IMR-90 (cell line): Measurements from ENCODE around the gene ADGRA1. TPM values are rescaled to one million over a fixed set of nuclear protein-coding genes. Genes with fewer than 3 reads are reported as not detected.

Experiments
- ATAC-seq: fragments of 200-7000 bp; cut with Tn5 transposase; 2 replicates; pipeline ENCODE4 v1.9.1; 2020; ENCODE audit warnings: low read depth, mild to moderate bottlenecking, moderate library complexity
- BruUV-seq: library from RNA; stranded (reverse); fragments of 400-500 nt; replicated peaks from 2 replicates; lab custom pipeline; 2021; lab: Mats Ljungman, UMichigan
- CTCF ChIA-PET: fragments of 300-600 bp; formaldehyde crosslinking; extraction: SDS; loops from one replicate; lab custom pipeline; 2021; ENCODE audit warnings: antibody characterized with exemption; lab: Yijun Ruan, JAX
- POLR2A ChIA-PET: fragments of 300-600 bp; sonication (Branson Sonifier 250); formaldehyde crosslinking; loops from one replicate; lab custom pipeline; 2022; ENCODE audit warnings: antibody characterized with exemption; ENCODE audit not compliant: unreplicated experiment; lab: Charles Lee
- DNase-seq: peaks from one replicate; pipeline ENCODE4 v3.0.0; 2013
- H2AFZ ChIP-seq: replicated peaks from 2 replicates; pipeline ENCODE3; 2013; ENCODE audit warnings: low read length, mild to moderate bottlenecking; ENCODE audit not compliant: poor library complexity
- H2AK5ac ChIP-seq: 2 replicates; pipeline ENCODE4 v1.6.1; 2013; ENCODE audit warnings: low read depth, low read length, inconsistent platforms
- H2AK9ac ChIP-seq: replicated peaks from 2 replicates; pipeline ENCODE3; 2013; ENCODE audit warnings: mild to moderate bottlenecking, low read depth, low read length, moderate library complexity; ENCODE audit not compliant: poor library complexity
- H2BK120ac ChIP-seq: 2 replicates; pipeline ENCODE4 v1.6.1; 2013; ENCODE audit warnings: low read depth, low read length, inconsistent platforms
- H2BK15ac ChIP-seq: 3 replicates; pipeline ENCODE4 v1.6.1; 2013; ENCODE audit warnings: low read depth, low read length, inconsistent platforms
- H2BK20ac ChIP-seq: 2 replicates; pipeline ENCODE4 v1.6.1; 2013; ENCODE audit warnings: low read depth, mild to moderate bottlenecking, inconsistent platforms, low read length, moderate library complexity
- H2BK5ac ChIP-seq: 2 replicates; pipeline ENCODE4 v1.6.1; 2013; ENCODE audit warnings: mild to moderate bottlenecking, low read depth, low read length, inconsistent platforms; ENCODE audit not compliant: poor library complexity, severe bottlenecking
- H3K14ac ChIP-seq: replicated peaks from 2 replicates; pipeline ENCODE4 v1.6.1; 2013; ENCODE audit warnings: low read depth, low read length, inconsistent platforms
- H3K18ac ChIP-seq: 2 replicates; pipeline ENCODE4 v1.6.1; 2013; ENCODE audit warnings: low read depth, low read length, control low read depth
- H3K23ac ChIP-seq: 2 replicates; pipeline ENCODE4 v1.6.1; 2013; ENCODE audit warnings: low read depth, low read length, inconsistent platforms
- H3K27ac ChIP-seq: 2 replicates; pipeline ENCODE4 v1.5.1; 2013; ENCODE audit warnings: mild to moderate bottlenecking, control low read depth, low read length; ENCODE audit not compliant: insufficient read depth
- H3K27me3 ChIP-seq: 2 replicates; pipeline ENCODE4 v1.6.1; 2013; ENCODE audit warnings: low read length; ENCODE audit not compliant: control insufficient read depth, insufficient read depth
- H3K36me3 ChIP-seq: 2 replicates; pipeline ENCODE4 v1.6.1; 2013; ENCODE audit warnings: low read length, mixed read lengths; ENCODE audit not compliant: control insufficient read depth, insufficient read depth
- H3K4ac ChIP-seq: 2 replicates; pipeline ENCODE4 v1.6.1; 2013; ENCODE audit warnings: low read depth, low read length, inconsistent platforms
- H3K4me1 ChIP-seq: 2 replicates; pipeline ENCODE4 v1.6.1; 2013; ENCODE audit warnings: low read length, mixed read lengths; ENCODE audit not compliant: control insufficient read depth, insufficient read depth
- H3K4me2 ChIP-seq: 2 replicates; pipeline ENCODE4 v1.6.1; 2013; ENCODE audit warnings: low read depth, mild to moderate bottlenecking, control low read depth, low read length, moderate library complexity
- H3K4me3 ChIP-seq: 2 replicates; pipeline ENCODE4 v1.5.1; 2013; ENCODE audit warnings: low read depth, mild to moderate bottlenecking, control low read depth, low read length, moderate library complexity; ENCODE audit not compliant: insufficient read depth
- H3K56ac ChIP-seq: 2 replicates; pipeline ENCODE4 v1.6.1; 2013; ENCODE audit warnings: low read length, inconsistent platforms; ENCODE audit not compliant: insufficient read depth; ENCODE audit errors: extremely low read depth
- H3K79me1 ChIP-seq, 2 experiments: 2 replicates each; pipeline ENCODE4 v1.6.1; 2013; ENCODE audit warnings: low read length in 2 of 2, inconsistent platforms in 1 of 2, low read depth in 1 of 2
- H3K9ac ChIP-seq: 2 replicates; pipeline ENCODE4 v1.6.1; 2013; ENCODE audit warnings: low read depth, low read length, control low read depth
- H3K9me1 ChIP-seq: 2 replicates; pipeline ENCODE4 v1.6.1; 2013; ENCODE audit warnings: low read length, inconsistent platforms; ENCODE audit not compliant: insufficient read depth
- H3K9me3 ChIP-seq: 2 replicates; pipeline ENCODE4 v1.6.1; 2013; ENCODE audit warnings: low read length; ENCODE audit not compliant: control insufficient read depth, insufficient read depth
- H4K20me1 ChIP-seq: 2 replicates; pipeline ENCODE4 v1.6.1; 2013; ENCODE audit warnings: low read length, inconsistent platforms; ENCODE audit not compliant: insufficient read depth
- H4K5ac ChIP-seq: 2 replicates; pipeline ENCODE4 v1.6.1; 2013; ENCODE audit warnings: mild to moderate bottlenecking, low read depth, low read length, control low read depth
- H4K8ac ChIP-seq, 2 experiments: 2 replicates each; pipeline ENCODE4 v1.6.1; 2013; ENCODE audit warnings: low read depth in 2 of 2, low read length in 2 of 2, control low read depth in 1 of 2, inconsistent platforms in 1 of 2
- H4K91ac ChIP-seq: 2 replicates; pipeline ENCODE4 v1.6.1; 2013; ENCODE audit warnings: low read depth, low read length, inconsistent platforms; ENCODE audit not compliant: insufficient read depth
- CHD1 ChIP-seq: IDR thresholded peaks from 2 replicates; pipeline ENCODE4 v1.6.1; 2012; ENCODE audit warnings: low read depth, low read length, improper control_type of control experiment
- FOS ChIP-seq: fragments of 150-350 bp; IDR thresholded peaks from 2 replicates; pipeline ENCODE4 v1.6.1; 2016; ENCODE audit warnings: low read depth, low read length
- MAZ ChIP-seq: IDR thresholded peaks from 2 replicates; pipeline ENCODE4 v1.6.1; 2012; ENCODE audit warnings: low read depth, mild to moderate bottlenecking, low read length, improper control_type of control experiment, moderate library complexity, borderline replicate concordance
- NFE2L2 ChIP-seq: fragments of 150-350 bp; IDR thresholded peaks from 2 replicates; pipeline ENCODE4 v1.6.1; 2016; ENCODE audit warnings: low read depth, mild to moderate bottlenecking, low read length
- POLR2A ChIP-seq: IDR thresholded peaks from 2 replicates; pipeline ENCODE4 v1.6.1; 2012; ENCODE audit warnings: mild to moderate bottlenecking, low read depth, low read length
- RAD21 ChIP-seq: IDR thresholded peaks from 2 replicates; pipeline ENCODE4 v1.6.1; 2012; ENCODE audit warnings: low read length, improper control_type of control experiment
- RFX5 ChIP-seq: IDR thresholded peaks from 2 replicates; pipeline ENCODE4 v1.8.0; 2012; ENCODE audit warnings: low read depth, mild to moderate bottlenecking, low read length, moderate library complexity
- SMC3 ChIP-seq: fragments of 150-350 bp; IDR thresholded peaks from 2 replicates; pipeline ENCODE4 v1.6.1; 2016; ENCODE audit warnings: low read depth, mild to moderate bottlenecking, antibody characterized with exemption, low read length, moderate library complexity
- WGBS, 2 experiments: methylation state at CpG; one replicate each; pipeline versions ENCODE4 v1.1.5 to v1.1.7; 2013; ENCODE audit warnings: missing lambda C conversion rate in 2 of 2; ENCODE audit not compliant: insufficient read length in 1 of 2; ENCODE audit errors: extremely low coverage in 2 of 2; 5-methylcytosine and 5-hydroxymethylcytosine counted together
- dilution Hi-C: fragments of 300-500 bp; cut with HindIII; formaldehyde crosslinking; loops from one replicate; pipeline ENCODE4 v1.14.3; 2018; ENCODE audit warnings: low sequenced_read_pairs; ENCODE audit not compliant: unreplicated experiment
- in situ Hi-C: fragments of 300-500 bp; cut with MboI; formaldehyde crosslinking; loops from 3 replicates; pipeline ENCODE4 v1.14.3; 2019; ENCODE audit warnings: low sequenced_read_pairs, inconsistent platforms, mixed read lengths
- intact Hi-C: fragments of 100-400 bp; cut with micrococcal nuclease; formaldehyde crosslinking; loops from 2 replicates; pipeline ENCODE4 v1.10.0; 2022
- polyA plus RNA-seq, 3 experiments: library from polyadenylated mRNA; depleted of rRNA; stranded (reverse); fragments of >200 nt; gene quantifications; 2 replicates each; pipeline ENCODE4 v1.2.3, GENCODE V29; 2012; ENCODE audit warnings: low replicate concordance in 1 of 3
- total RNA-seq: library from RNA; depleted of rRNA; stranded (reverse); fragments of >200 nt; gene quantifications from 2 replicates; pipeline ENCODE4 v1.2.3, GENCODE V29; 2012
- TF ChIP-seq, protein P1 (sequence below): fragments of 150-350 bp; IDR thresholded peaks from 2 replicates; pipeline ENCODE4 v1.6.1; 2017; ENCODE audit warnings: mild to moderate bottlenecking, antibody characterized with exemption, low read length, low read depth

The ADGRA1 gene
- total and polyA plus RNA-seq, 2 of the 4 experiments (the other 2 are of a cell fraction), result not detected

DNA sequence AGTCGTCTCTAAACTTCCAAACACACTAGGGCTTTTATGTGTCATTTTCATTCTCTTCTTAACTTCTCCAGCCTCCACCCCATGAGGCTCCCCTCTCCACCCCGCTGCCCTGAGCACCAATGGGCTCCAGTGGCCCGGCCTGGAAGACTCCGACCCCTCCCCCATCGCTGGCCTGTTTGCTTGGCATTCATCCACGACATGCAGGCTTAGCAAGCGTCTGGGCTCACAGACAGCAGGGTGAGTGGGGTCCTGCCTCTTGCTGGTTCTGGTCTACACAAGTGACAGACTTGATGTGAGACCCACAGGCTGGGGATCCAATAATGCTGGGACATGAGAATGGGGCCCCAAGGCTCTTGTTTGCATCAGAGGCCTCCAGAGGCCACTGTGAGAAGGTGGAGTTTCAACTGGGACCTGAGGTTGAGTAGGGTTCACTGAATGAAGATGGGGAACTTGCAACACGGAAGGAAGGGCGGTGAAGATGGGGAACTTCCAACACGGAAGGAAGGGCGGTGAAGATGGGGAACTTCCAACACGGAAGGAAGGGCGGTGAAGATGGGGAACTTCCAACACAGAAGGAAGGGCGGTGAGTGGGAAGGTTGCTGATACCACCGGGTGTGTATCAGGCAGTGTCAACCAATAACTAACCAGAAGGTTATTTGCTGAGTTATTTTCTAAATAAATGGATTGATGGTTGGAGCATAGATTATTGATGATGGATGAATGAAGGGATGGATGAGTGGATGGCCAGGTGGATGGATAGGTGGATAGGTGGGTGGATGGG lies 86.3 kb downstream of the ADGRA1 start:
- Histone ChIP-seq H2BK120ac (no peak overlapping the region), H3K18ac (no peak overlapping the region), H3K4ac (no peak overlapping the region), H3K79me1 (no peaks in the 10 kb centered on the region), H2AK5ac (no peak overlapping the region), H3K9me1 (no peaks in the 10 kb centered on the region), H3K27me3 (no peaks in the 10 kb centered on the region), H3K14ac (no peak overlapping the region), H2BK5ac (no peak overlapping the region), H4K91ac (no peak overlapping the region), H4K5ac (no peak overlapping the region), H3K9ac (no peak overlapping the region), H3K9me3 (peaks cover 3% of the 10 kb centered on the region; the same call in 1 of the 2 replicates), H2AFZ (no peak overlapping the region), H3K4me3 (no peak overlapping the region), H3K56ac (no peak overlapping the region), H2BK15ac (no peak overlapping the region), H4K8ac (no peak overlapping the region), H3K4me2 (no peak overlapping the region), H3K4me1 (no peaks in the 10 kb centered on the region), H2AK9ac (no peak overlapping the region), H2BK20ac (no peak overlapping the region), H4K20me1 (no peaks in the 10 kb centered on the region), H3K27ac (no peak overlapping the region), H3K36me3 (no peaks in the 10 kb centered on the region; the same call in 1 of the 2 replicates), H3K23ac (no peak overlapping the region)
- ChIA-PET CTCF (no interaction called here), POLR2A (no interaction called here)
- in situ Hi-C loops (no loop called here), intact Hi-C loops (no loop called here), dilution Hi-C loops (no loop called here)
- DNase-seq (no peak), ATAC-seq (no peak)
- TF ChIP-seq CHD1 (no peak), FOS (no peak), RAD21 (no peak), MAZ (no peak), RFX5 (no peak), NFE2L2 (no peak), SMC3 (no peak), POLR2A (no peak)
- TF ChIP-seq, protein P1, sequence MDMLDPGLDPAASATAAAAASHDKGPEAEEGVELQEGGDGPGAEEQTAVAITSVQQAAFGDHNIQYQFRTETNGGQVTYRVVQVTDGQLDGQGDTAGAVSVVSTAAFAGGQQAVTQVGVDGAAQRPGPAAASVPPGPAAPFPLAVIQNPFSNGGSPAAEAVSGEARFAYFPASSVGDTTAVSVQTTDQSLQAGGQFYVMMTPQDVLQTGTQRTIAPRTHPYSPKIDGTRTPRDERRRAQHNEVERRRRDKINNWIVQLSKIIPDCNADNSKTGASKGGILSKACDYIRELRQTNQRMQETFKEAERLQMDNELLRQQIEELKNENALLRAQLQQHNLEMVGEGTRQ, result no peak
- no TSS peak for BruUV-seq
- 78% methylated on average over 7 of the region's 15 CpGs; no CpG with 5 or more reads in 1 of the 2 experiments for WGBS, 2 experiments
